Measurements from ENCODE around the gene DCTN3. TPM values are rescaled to one million over a fixed set of nuclear protein-coding genes. Genes with fewer than 3 reads are reported as not detected.

The DCTN3 gene
- total RNA-seq, 4 donors from 2014 or later = 41.4 to 57.5 (median 51.7) TPM

DNA sequence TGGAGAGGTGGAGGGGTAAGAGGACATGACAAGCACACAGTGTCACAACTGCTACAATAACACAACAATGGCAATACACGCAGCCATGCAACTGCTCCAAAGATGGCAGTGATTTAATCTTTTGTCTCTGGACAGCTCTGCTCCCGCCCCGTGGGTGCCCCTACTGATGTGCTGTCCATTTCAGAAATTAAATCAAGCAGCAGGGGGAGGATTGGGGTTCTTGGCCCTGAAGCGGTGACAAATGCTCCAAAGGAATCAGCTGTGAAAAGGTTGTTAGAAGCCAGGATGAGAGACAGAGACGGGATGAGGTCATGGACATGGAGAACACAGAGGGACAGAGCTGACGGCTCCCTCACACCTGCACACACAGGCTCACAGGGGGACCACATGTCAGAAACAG lies 53.3 kb downstream of the DCTN3 start:
- TF ChIP-seq, protein P1, sequence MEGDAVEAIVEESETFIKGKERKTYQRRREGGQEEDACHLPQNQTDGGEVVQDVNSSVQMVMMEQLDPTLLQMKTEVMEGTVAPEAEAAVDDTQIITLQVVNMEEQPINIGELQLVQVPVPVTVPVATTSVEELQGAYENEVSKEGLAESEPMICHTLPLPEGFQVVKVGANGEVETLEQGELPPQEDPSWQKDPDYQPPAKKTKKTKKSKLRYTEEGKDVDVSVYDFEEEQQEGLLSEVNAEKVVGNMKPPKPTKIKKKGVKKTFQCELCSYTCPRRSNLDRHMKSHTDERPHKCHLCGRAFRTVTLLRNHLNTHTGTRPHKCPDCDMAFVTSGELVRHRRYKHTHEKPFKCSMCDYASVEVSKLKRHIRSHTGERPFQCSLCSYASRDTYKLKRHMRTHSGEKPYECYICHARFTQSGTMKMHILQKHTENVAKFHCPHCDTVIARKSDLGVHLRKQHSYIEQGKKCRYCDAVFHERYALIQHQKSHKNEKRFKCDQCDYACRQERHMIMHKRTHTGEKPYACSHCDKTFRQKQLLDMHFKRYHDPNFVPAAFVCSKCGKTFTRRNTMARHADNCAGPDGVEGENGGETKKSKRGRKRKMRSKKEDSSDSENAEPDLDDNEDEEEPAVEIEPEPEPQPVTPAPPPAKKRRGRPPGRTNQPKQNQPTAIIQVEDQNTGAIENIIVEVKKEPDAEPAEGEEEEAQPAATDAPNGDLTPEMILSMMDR (IDR thresholded peaks at IDR 0.05; ENCODE audit: low read depth) = no peak

DNA sequence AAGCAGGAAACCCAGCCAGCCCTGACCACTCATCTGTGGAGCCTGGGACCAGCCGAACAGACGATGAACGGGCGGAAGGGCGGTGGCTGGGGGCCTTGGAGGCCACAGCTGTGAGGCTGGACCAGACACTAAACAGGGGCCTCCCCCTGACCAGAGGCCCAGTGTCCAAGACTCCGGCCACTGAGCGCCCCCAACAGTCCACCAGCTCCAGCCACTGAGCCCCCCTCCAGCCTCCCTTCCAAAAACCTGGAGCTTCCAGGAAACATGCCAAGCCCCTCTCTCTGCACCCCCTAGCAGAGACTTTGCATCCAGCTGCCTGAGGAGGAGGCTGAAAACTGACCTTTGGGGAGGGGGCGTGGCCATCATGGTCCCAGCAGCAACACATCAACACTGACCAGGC lies 54.0 kb downstream of the DCTN3 start:
- TF ChIP-seq, protein P1 (IDR thresholded peaks at IDR 0.05; ENCODE audit: low read depth) = no peak

DNA sequence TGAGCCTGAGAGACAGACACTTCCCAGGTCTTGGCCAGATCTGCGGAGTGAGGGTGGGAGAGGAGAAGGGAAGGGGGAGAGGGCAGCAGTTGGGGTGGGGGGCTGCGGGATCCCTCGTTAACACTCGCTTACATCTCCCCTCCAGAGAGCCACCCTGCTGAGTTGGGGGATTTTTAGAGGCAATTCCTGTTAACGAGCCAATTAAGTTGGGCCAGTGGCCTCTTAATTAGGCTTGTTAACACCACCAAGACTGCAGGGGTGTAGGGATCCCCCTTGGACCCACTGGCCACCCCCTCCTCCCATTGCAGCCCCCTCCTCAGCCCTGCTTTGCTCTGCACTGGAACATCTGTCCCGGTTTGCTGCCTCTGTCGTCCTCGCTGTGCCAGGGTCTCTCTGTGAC lies 54.4 kb downstream of the DCTN3 start:
- TF ChIP-seq, protein P1 (IDR thresholded peaks at IDR 0.05; ENCODE audit: low read depth) = no peak

DNA sequence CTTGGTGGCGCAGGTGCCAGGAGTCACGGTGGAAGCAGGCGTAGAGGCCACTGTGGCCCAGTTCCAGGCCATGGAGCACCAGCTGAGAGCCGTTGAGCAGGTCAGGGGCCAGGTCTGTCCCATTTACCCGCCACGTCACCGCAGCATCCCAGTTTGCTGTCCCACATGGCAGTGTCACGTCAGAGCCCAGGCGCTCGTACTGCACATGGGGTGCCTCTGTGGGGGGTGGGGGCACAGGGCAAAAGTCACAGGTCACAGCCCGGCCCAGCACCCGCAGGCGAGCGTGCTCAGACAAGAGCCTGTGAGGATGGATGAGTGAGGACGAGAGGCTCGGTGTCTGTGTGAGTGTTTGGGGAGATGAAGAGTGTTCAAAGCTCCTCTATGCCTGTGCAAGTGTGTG lies 55.7 kb downstream of the DCTN3 start:
- TF ChIP-seq, protein P1 (IDR thresholded peaks at IDR 0.05; ENCODE audit: low read depth) = no peak

Small RNA genes lying within 50 kb of the gene (small RNA-seq; reads per million reads assigned to genes)
- gene CCL27 = not detected

Other genes with a start within 250 kb of the DCTN3 start
- 10 to 100 TPM in 3 of 4 donors, 1 to 10 TPM in 1; 3.7 to 15.7 (median 12.9) TPM for gene MYORG, start 243.6 kb downstream of the DCTN3 start, total RNA-seq
- gene FAM219A, start 161.9 kb downstream of the DCTN3 start, total RNA-seq = 10 to 100 TPM in 1 of 4 donors, 1 to 10 TPM in 3; 5.1 to 13.9 (median 7.9) TPM
- under 1 TPM in 1 of 4 donors, not detected in 3; 0.51 TPM for gene DNAI1, start 161.7 kb downstream of the DCTN3 start, total RNA-seq
- 1 to 10 TPM in 2 of 4 donors, not detected in 2; 1.5 to 1.9 TPM for gene ENHO, start 97.5 kb downstream of the DCTN3 start, total RNA-seq
- 100 to 1,000 TPM in 1 of 4 donors, 10 to 100 TPM in 3; 17.5 to 130 (median 49.1) TPM for gene CNTFR, start 30.8 kb downstream of the DCTN3 start, total RNA-seq
- gene RPP25L, start 8.4 kb downstream of the DCTN3 start, total RNA-seq = 10 to 100 TPM; 18.4 to 27.3 (median 22.4) TPM
- not detected for gene ARID3C, start 8.6 kb upstream of the DCTN3 start, total RNA-seq
- 10 to 100 TPM; 34.1 to 86.7 (median 68.7) TPM for gene SIGMAR1, start 17.3 kb upstream of the DCTN3 start, total RNA-seq
- gene GALT, start 26.2 kb upstream of the DCTN3 start, total RNA-seq = 10 to 100 TPM; 22.9 to 41.1 (median 30.2) TPM
- 10 to 100 TPM; 10.4 to 24.9 (median 20.3) TPM for gene IL11RA, start 31.7 kb upstream of the DCTN3 start, total RNA-seq
- not detected for gene CCL27, start 42.2 kb upstream of the DCTN3 start, total RNA-seq
- gene CCL19, start 70.8 kb upstream of the DCTN3 start, total RNA-seq = 1 to 10 TPM in 2 of 4 donors, under 1 TPM in 1, not detected in 1; 0.85 to 5.8 (median 4.8) TPM
- 1 to 10 TPM; 1.4 to 9.5 (median 3.1) TPM for gene CCL21, start 89.6 kb upstream of the DCTN3 start, total RNA-seq

All from subcutaneous adipose tissue (tissue), 4 donors.